SK-MEL-5 (cell line): ENCODE results near the gene MAN2B1. TPM values are rescaled to one million over a fixed set of nuclear protein-coding genes. Genes with fewer than 3 reads are reported as not detected.
"Not testable (repeated sequence)": the region's sequence is repeated elsewhere in the genome, so short reads cannot be mapped to it uniquely, and the experiment has no call there.

Source experiments
- DNase-seq: peaks from one replicate; pipeline ENCODE4 v3.0.0-alpha.2; 2016; ENCODE audit warnings: low read depth, low spot score
- in situ Hi-C: cut with HindIII; loops from 2 replicates; pipeline ENCODE4 v1.10.0; 2016; ENCODE audit warnings: low sequenced_read_pairs, high pct_unique_total_duplicates, low pct_unique_long_range_greater_than_20kb
- polyA plus RNA-seq, 2 experiments: library from polyadenylated mRNA; depleted of rRNA; stranded (reverse); fragments of >200 nt; gene quantifications; 2 replicates each; pipeline ENCODE4 v1.2.3, GENCODE V29; 2015
- total RNA-seq: library from RNA; depleted of rRNA; stranded (reverse); fragments of >200 nt; shearing (Covaris generic); gene quantifications from 2 replicates; pipeline ENCODE4 v1.2.3, GENCODE V29; 2014; rRNA removed

The MAN2B1 gene
- 32.0 and 33.5 TPM in 2 replicates for total RNA-seq
- 74.5 and 93.3 TPM in 2 replicates for polyA plus RNA-seq (2015; cell fraction: cytosol; rRNA removed)
- polyA plus RNA-seq (2015; cell fraction: nucleus; rRNA removed) = 82.0 and 123 TPM in 2 replicates

DNA sequence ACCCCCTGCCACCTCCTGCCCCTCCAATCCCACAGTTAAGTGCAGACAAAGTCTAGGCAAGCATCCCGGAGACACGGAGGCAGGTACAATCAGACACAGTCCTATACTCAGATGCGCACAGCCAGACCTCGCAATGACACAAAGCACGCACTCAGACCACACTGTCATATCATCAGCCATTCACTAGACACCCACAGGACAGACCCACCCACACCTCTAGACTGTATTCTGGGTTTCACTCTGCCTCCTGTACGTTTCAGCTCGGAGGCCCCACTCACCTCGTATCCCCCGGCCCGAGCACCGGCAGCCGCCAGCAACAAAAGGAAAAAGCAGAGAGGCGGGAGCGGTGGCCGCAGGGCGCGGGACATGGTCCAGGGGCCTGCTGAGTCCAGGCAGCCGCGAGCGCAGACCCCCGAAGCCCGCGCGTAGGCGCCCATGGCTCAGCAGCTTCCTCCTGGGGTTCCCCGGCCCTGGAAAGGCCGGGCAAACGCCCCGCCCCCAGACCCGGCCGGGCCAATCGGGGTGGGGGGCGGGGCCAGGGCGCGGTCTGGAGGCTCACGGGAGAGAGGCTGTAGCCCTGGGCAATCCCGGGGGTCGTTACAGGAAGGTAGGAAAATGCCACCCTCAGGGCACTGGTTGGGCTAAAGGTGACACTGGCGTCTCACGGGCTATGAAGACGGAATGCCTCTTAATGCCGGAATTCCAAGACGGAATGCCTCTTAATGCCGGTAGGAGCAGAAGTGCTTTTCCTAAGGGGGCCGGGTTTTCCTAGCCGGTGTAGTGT is at the start of gene MAN2B1, which contains the start of gene WDR83:
TSS of gene MAN2B1 (minus strand) at position 478 of the 784 bp plus-strand sequence. CDS start at position 437, 41 bp downstream.
TSS of gene WDR83 (plus strand) at position 543 of the 784 bp plus-strand sequence. CDS start 2,984 bp downstream, outside the sequence.
- in situ Hi-C loops = no loop called here
- peak; percentile 58 for DNase-seq

DNA sequence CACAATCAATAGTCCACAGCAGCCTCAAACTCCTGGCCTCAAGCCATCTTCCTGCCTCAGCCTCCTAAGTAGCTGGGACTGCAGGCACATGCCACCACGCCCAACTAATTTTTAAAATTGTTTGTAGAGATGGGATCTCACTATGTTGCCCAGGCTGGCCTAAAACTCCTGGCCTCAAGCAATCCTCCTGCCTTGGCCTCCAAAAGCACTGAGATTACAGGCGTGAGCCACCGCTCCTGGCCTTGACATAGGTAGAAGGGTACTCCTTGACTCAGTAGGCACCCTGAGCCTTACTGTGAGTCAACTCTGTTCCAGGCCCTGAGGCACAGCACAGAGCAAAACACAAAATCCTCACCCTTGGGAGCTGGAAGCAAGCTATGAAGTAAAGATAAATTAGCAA is 49.4 kb upstream of the MAN2B1 start:
- in situ Hi-C loops = no loop called here
- no peak for DNase-seq

DNA sequence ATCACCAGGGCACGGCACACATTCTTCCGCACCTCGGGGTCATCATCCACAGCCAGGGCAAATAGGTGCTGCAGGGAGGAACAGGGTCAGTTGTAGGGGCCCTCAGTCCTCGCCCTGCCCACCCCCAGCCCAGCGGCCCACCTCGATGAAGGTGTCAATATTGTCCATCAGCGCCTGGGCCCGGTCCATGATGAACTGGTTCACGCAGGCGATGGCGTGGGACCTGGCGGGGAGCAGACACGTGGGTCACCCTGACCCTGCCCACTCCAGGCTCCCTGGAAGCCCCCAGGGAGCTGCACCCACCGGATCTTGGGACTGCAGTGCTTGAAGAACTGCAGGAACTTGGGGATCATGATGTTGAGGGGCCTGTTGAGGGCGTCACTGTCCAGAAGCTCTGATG is 48.6 kb upstream of the MAN2B1 start:
- DNase-seq = no peak
- in situ Hi-C loops = no loop called here

DNA sequence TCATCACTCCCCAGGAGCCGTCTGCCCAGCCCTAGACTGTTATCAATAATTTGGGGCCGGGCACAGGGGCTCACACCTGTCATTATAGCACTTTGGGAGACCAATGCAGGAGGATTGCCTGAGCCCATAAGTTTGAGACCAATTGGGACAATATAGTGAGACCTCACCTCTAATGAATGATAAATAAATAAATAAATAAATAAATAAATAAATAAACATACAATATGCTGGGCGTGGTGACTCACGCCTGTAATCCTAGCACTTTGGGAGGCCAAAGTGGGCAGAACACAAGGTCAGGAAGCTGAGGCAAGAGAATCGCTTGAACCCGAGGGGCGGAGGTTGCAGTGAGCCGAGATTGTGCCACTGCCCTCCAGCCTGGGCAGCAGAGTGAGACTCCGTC is 46.8 kb upstream of the MAN2B1 start:
- DNase-seq, in situ Hi-C loops: not testable (repeated sequence)

DNA sequence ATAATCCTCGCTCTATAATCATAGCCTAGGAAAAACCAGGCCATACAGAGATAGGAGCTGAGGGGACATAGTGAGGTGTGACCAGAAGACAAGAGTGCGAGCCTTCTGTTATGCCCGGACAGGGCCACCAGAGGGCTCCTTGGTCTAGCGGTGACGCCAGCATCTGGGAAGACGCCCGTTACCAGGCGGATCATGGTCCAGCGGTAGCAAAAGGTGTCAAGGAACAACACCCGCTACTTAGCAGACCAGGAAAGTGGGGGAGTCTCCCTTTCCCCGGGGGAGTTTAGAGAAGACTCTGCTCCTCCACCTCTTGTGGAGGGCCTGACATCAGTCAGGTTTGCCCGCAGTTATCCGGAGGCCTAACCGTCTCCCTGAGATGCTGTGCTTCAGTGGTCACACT is 45.5 kb upstream of the MAN2B1 start:
- DNase-seq, in situ Hi-C loops: not testable (repeated sequence)

DNA sequence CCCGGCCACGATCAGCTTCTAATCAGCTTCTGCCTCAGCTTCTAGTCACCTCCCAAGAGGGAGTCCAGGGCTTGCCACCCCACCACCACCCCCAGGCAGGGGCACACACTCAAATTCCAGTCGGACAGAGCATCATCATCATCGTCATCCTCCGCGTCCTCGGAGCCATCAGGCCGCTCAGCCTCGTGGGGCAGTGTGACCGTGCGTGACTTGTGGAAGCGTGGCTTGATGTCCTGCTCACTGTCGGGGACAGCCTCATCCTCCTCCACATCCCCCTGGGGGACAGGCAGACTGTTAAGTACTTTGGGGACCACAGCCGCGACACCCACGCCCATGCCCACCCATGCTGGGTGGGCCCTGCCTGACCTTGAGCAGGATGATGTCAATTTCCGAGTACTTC is 44.6 kb upstream of the MAN2B1 start:
- DNase-seq = no peak
- in situ Hi-C loops = no loop called here

DNA sequence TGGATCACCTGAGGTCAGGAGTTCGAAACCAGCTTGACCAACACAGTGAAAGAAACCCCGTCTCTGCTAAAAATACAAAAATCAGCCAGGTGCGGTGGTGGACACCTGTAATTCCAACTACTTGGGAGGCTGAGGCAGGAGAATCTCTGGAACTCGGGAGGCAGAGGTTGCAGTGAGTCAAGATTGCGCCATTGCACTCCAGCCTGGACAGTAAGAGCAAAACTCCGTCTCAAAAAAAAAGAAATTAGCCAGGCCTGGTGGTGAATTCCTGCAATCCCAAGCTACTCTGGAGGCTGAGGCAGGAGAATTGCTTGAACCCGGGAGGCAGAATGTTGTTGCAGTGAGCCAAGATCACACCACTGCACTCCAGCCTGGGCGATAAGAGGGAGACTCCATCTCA is 42.1 kb upstream of the MAN2B1 start:
- in situ Hi-C loops = no loop called here
- DNase-seq = no peak

DNA sequence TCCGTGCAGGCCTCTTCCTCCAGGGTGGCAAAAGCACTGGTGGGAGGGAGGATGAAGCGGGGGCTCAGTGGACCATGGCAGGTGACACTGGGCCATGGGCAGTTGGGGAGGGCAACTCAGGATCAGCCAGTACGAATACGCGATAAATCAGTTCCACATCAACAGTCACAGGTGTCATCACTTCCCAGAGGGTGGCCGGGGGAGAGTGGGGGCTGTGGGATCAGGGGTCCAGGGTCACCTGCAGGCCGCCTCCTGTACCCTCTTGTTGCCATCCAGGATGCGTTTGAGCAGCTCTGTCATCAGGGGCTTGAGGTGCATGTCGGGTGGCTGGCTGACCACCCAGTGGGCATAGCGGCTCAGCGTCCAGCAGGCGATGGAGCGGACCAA is 39.8 kb upstream of the MAN2B1 start:
- no peak for DNase-seq
- in situ Hi-C loops = no loop called here

DNA sequence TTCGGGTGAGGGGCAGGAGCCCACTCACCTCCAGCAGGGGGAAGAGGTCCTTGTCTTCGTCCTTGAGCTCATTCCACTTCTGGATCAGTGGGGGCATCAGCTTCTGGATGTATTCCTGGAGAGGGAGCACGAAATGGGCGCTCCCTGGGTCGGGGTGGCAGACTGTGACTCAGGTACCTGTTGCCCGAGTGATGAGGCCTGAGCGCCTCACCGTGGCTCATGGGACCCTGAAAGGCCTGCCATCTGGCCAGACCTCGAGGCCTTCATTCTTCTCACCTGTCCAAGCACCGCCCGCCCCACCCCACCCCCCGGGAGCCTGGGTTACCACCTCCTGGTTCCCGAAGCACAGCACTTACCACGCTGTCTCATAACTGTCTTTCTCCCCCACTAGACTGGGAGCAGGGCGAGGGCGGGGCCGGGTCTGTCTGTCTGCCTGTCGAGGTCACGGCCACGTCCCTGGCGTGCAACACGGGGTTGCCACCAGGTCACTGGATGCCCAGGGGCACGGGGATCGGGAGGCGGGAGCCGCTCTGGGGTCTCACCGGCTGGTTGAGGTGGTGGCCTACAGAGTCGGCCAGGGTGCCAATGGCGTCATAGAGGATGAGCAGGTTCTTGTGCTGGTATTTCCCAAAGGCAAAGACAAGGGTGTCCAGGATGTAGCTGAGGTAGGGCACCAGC is 39.3 kb upstream of the MAN2B1 start:
- no peak for DNase-seq
- in situ Hi-C loops = no loop called here

DNA sequence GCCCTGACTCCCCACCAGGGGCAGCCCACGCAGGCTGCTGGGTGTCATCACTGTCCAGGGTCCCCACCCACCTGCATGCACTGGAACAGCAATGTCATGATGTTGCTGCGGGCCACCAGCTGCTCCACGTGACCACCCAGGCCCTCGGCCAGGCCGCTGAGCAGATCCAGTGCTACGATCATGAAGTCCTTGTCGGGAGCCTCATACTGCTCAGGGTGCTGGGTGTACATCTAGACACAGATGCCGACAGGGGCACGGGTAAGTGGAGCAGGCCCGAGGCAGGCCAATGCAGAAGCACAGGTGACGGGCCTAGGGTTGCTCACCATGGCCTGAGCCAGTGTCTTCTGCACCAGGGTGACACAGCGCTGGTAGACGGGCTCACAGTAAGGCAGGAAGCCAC is 38.6 kb upstream of the MAN2B1 start:
- in situ Hi-C loops = no loop called here
- no peak for DNase-seq

DNA sequence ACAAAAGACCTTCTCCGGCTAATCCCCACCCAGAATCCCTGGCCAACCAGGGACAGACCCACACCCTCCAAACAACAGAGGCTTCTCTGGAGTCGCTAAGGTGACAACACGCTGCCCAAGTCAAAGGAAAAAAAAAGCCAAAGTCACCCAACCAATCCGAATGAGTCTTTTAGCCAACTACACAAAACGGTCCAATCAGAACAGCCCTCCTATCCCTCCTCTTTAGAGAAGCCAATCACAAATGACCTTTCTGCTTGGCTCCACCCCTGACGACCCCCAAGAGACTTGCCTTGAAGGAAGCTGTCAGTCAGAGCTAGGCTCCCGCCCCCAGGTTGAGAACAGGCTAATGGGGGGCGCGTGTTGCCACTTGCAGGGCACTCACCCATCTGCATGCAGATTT is 36.5 kb upstream of the MAN2B1 start:
- in situ Hi-C loops = no loop called here
- peak; percentile 78 for DNase-seq

DNA sequence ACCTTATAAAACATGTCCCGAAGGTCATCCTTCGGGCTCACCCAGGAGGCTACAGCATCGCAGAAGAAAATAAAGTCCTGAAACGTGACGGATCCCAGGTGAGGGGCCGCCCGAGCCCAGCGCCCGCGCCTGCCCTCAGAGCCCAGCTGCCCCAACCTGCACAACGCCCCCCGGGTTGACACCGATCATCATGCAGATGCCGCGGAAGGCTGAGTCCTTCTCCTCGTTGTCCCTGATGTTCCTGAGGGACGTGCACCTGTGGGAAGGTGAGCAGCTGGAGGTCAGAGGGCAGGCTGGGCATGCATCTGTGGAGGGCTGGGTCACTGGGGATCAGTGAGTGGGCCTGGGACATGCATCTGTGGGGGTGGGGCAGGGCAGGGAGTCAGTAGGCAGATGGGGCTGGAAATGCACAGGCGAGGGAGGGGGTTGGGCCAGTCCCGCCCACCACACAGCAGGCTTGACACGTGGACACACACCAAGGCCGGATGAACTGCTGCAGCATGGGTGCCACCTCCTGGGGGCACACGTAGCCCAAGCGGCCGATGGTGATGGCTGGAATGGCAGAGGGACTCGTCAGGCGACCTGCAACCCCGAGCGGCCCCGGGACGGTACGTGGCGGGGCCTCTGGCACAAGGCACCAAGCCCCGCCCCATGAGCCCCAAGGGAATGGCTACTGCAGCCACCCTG is 35.2 kb upstream of the MAN2B1 start:
- DNase-seq = no peak
- in situ Hi-C loops = no loop called here

DNA sequence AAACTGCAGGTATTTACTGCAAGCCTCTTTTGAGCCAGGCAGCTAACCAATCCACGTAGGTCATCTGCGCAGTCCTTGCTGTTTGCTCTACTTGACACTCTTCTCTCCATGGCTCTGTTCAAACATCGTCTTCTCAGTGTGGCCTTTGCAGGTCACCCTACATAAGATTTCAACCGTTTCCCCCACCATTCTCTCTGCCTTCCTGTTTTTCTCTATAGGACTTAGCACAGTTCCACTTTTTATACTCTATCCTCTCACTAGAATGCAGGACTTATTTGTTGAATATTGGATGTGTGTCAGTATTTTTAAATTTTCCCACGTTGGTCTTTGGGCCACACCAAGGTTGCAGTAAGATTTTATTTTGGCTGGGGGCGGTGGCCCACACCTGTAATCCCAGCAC is 31.6 kb upstream of the MAN2B1 start:
- no peak for DNase-seq
- in situ Hi-C loops = no loop called here

DNA sequence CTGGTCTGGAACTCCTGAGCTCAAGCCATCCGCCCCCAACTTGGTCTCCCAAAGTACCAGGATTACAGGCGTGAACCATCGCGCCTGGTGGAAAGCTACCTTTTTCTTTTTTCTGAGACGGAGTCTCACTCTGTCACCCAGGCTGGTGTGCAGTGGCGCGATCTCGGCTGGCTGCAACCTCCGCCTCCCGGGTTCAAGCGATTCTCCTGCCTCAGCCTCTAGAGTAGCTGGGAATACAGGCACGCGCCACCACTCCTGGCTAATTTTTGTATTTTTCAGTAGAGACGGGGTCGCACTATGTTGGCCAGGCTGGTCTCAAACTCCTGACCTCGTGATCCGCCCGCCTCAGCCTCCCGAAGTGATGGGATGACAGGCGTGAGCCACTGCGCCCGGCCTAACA is 30.9 kb upstream of the MAN2B1 start:
- in situ Hi-C loops, DNase-seq: not testable (repeated sequence)

DNA sequence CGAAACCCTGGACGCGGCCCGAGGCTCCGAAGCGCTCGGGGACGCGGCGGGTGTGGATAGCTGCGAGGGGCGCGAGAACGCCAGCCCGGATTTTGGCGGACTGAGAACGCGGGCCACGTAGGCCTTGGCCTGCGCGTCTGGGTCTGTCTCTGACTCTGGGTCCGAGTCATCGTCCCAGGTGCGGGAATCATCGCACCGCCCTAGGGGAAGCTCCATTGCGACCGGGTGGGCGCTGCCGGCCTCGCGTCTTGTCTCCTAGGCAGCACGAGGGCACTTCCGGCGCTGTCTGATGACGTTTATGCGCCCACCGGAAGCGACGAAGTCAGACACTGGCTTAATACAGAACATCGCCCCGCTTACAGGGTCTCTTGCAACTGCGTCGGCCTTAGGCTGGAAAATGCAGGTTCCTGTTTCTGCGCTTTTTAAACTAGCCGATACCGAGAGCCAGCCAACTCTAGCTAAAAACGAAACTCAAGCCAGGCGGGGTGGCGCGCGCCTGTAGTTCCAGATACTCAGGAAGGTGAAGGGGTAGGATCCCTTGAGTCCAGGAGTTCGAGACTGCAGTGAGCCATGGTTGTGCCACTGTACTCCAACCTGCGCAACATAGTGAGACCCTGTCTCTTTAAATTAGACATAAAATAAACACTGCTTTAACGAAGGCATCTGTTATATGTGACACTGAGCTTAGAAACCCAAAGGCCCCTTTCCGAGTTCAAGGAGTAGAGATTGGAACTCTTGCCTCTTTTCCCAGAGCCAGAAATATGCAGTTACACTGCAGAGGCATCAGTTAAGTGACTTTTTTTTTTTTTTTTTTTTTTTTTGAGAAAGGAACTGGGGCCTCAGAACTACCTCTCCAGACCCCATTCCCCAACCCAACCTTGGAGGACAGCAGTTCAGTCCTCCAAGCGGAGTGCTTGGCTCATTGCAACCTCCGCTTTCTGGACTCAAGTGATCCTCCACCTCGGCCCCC is 30.1 kb upstream of the MAN2B1 start, which contains the start of gene FBXW9:
TSS of gene FBXW9 (minus strand) at position 266 of the 970 bp plus-strand sequence. CDS start at position 216, 50 bp downstream.
- in situ Hi-C loops = no loop called here
- DNase-seq = peak; percentile 91

DNA sequence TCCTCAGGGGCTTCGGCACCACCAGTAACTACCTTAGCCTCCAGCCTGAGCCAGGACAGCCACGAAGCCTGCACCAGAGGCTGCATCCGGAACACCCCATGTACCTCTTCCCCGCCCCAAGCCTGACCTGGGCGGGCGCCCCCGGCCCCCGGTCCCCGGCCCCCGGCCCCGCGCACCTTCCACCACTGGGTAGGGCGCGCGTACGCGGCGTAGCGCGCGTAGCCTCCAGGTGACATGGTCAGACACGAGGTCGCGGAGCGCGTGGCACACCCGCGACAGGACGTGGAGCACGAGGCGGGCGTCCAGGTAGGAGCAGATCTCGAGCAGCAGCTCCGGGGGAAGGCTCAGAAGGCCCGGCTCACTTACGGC is 29.4 kb upstream of the MAN2B1 start:
- in situ Hi-C loops = no loop called here

DNA sequence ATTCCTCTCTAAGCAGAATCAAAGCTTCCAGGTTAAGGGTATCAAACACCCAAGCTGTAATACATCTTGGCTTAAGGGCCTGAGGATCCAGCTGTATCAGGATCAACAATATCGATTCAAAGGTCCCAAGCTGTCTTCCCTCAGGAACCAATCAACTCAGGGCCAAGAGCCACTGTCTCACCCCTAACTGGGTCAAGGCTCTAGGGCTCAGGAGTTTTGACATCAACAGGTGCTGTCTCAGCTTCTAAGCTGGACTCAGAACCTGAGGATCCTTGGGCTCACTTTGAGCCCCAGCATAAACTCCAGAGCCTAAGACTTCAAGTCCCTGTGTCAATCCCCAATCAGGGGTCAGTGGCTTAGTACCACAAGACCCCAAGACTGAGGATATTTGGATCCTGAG is 29.0 kb upstream of the MAN2B1 start:
- in situ Hi-C loops = no loop called here
- DNase-seq = no peak

More for the DNA sequence above, 29.4 kb upstream of the MAN2B1 start:
- DNase-seq = no peak
